HG03460 (cell line): ENCODE measurements around the gene ISOC2.
"Not testable (repeated sequence)": the region's sequence is repeated elsewhere in the genome, so short reads cannot be mapped to it uniquely, and the experiment has no call there.

ENCODE experiments used
- ATAC-seq: cut with Tn5 transposase; IDR thresholded peaks from one replicate; pipeline ENCODE4 v1.9.1; 2021; ENCODE audit not compliant: unreplicated experiment

The ISOC2 gene

DNA sequence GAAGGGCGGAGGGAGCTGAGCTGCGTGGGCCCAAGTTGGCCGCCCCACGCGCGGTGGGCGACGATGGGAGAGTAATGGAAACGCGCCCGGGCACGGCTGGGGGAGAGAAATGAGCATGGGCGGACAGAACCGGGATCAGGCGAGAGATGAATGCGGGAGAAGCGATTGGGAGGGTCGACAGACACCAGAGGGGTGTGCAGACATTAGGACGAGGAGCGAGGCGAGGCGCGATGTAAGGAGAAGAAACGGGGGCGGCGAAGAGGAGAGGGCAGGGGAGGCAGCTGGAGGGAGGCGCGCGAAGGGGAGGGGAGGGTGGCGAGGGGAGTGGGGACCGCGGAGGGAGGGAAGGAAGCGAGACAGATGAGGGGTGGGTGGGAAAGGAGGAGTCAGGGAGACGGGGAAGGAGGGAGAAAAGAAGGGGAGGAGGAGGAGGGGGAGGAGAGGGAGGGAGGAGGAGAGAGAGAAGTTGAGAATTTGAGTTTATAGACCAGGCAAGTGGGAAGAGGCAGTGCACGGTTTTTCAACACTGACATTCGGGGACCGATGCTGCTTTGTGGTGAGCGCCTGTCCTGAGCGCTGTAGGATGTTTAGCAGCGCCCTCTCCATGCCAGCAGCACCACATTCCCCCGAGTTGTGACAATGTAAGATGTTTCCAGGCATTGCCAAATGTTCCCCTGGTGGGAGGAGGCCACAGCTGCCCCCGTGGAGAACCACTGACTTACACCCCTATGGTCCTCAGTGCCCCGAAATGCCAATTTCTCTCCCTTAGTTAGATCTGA is 18.2 kb downstream of the ISOC2 start, which contains the start of gene SHISA7:
TSS of gene SHISA7 (minus strand) at position 256 of the 779 bp plus-strand sequence. CDS start 437 bp downstream, outside the sequence.
- ATAC-seq = no peak

DNA sequence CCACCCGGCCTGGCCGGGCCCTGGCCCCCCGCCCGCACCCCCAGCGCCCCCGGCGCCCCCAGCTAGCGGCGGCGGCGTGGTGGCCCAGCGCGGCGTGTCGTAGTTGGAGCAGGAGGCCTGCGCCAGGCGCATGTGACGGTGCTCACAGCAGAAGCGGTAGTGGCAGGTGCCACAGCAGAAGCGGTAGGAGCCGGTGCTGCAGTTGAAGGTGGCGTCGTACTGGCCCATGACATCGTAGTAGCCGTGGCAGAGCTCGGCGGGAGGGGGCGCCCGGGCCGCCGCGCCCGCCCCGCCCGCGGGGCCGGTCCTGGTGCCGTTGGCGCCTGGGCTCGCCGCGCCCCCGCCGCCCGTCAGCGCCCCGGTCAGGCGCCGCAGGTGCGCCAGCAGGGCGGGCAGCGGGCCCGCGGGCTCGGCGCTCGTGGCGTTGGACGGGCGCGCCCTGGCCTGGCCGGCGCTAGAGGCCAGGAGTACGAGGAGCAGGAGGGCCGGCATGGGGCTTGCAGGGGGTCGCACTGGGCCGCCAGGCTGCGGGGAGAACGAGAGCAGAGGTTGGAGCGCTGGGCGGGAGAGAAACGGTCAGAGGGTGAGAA is 19.0 kb downstream of the ISOC2 start:
- ATAC-seq = no peak

DNA sequence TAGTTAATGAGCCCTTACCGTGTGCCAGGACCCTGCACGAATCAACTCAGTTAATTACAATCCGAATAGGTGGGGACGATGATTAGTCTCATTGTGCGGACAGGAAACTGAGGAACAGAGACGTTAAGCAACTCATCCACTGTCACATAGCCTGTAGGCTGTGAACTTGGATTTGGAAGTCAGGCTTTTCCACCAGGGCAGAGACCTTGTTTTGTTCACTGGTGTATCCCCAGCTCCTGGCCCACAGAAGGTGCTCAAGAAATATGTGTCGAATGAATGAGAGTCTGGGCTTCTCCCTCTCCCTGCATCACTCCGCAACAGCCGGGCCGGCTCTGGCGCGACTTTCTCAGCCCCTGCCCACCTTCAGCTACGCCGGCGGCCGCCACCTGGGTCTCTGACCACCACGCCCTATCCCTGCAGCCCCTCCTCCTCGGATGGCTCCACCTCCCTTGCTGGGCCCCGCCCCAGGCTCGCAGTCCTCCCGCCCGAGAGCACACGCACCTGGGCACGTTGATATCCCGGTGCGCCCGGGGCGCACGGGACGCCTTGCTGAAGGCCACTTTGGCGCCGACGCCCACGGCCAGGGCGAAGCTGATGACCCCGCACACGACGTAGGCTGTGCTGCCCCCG is 19.6 kb downstream of the ISOC2 start:
- ATAC-seq = no peak

DNA sequence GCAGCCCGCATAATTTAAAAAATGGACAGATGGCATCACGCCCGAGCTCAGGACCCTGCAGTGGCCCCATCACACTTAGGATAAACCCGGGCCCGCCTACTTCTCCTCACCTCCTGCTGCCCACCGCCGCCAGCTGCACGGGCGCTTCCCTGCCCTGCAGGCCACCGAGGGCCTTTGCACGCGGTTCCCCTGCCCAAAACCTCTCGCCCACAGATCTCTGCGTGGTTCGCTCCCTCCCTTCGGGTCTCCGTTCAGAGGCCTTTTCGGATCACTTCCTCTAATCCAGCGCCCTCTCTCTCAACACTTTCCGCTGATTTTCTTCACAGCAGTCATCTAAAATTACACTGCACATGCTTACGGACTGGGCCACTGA is 20.1 kb downstream of the ISOC2 start:
- ATAC-seq = no peak

DNA sequence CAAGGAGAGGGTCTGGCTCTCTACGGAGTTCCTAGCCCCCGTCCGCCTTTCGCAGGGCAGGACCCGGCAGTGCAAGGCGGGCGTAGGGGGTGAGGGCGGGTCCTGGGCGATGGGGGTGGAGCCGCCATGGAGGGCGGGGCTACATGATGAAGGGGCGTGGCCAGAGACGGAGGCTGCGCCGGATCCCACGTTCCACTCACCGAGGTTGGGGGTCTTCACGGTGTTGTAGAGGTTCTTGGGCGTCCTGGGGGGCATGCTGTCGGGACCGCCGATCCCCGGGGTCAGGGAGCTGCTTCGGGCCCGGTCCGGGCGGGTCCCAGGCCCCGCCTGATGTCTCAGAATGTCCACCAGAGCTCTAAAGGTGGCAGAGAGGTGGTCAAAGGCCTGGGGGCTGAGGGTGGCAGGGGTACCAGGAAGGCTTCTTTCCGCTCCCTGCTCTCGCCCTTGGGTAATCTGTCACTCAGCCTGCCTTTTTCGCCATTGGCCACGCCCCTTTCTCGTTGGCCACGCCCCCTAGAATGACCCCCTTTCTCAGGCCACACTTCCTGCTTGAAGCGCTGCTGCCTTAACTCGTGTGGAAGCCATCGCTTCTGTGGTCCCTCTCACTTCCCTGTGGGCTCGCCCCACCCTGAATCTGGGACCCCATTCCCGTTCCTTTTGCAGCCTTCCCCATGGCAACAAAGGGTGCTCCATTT is 20.9 kb downstream of the ISOC2 start:
- ATAC-seq = no peak

GRCh38 chr19:55439052-55439451 is 22.4 kb downstream of the ISOC2 start:
- ATAC-seq = no peak

DNA sequence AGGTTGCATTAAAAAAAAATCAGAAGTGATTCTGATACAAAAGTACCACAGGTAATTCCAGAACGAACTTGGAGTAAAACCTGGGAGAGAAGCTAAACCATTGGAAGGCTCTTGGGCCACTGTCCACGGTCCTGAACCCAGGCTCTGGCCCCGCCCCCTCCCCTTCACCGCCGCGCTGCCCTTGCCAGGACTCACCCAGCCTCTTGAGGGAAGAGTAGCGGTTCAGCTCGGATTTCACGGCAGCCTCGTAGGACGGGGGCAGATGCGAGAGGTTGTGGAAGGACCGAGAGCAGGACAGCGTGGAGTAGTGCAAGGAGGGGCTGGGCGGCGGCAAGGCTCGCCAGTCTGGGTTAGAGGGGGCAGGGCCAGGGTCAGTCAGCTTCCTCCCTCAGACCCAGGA is 24.0 kb downstream of the ISOC2 start:
- ATAC-seq = no peak

- ATAC-seq = no peak
These were observed 24.6 kb downstream of the ISOC2 start for GRCh38 chr19:55436847-55437246.

GRCh38 chr19:55435020-55435419 is 26.4 kb downstream of the ISOC2 start:
- ATAC-seq = no peak

- no peak for ATAC-seq
These were observed 27.0 kb downstream of the ISOC2 start for GRCh38 chr19:55434356-55434919.

DNA sequence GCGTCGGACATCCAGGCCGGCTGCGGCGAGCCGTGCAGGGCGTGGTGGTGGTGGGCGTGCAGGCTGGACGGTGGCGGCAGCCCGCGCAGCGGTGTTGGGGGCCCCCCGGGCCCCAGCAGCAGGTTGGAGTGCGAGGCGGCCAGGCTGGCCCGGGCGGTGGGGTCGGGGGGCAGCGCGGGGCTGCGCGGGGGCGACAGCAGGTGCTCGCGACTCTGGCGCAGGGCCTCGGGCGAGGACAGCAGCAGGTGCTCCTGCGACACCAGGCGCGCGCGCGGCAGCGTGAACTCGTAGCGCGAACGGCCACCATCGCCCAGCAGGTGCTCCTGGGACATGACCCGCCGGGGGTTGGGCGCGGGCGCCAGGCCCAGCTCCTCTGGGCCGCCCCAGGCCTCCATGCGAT is 28.1 kb downstream of the ISOC2 start:
- ATAC-seq = no peak

DNA sequence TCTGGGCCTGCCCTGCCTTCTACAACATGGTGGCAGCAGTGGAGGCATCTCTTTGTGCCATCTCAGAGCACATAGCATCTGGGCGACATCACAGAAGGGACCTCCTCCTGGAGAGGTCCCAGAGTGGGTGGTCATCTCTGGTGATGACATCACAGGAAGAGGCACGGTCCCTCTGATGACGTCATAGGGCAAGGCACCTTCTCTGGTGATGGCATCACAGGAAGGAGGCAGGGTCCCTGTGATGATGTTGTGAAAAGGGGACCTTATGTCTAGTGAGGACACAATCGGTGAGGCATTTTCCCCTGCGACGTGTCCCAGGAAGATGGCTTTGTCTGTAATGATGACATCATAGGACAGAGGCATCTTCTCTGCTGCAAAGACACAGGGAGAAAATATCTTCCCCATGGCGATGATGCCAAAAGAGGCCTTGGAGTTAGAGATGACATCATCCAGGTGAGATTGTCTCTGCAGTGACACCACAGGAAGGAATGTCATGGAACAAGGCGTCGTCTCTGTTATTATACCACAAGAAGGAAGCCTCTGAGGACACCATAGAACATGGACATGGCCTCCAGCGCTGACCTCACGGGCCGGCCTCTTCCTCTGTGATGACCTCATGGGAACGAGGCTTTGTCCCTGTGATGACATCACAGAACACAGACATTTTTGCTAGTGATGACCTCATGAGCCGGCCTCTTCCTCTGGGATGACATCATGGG is 29.0 kb downstream of the ISOC2 start:
- ATAC-seq = no peak

DNA sequence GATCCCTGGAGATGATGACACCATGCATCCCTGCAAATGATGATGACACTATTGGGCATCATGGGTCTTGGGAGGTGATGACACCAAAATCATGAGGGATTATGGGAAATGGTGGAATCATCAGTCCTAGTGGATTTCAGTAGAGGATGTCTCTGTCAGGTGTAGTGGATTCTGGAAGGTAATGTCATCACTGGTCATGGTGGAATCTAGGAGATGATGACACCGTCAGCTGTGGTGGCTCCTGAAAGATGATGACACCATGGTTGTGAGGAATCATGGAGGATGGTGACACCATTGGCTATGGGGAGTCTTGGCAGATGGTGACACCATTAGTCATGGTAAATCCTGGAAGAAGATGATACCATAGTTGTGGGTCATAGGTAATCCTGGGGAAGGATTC is 30.3 kb downstream of the ISOC2 start:
- no peak for ATAC-seq

DNA sequence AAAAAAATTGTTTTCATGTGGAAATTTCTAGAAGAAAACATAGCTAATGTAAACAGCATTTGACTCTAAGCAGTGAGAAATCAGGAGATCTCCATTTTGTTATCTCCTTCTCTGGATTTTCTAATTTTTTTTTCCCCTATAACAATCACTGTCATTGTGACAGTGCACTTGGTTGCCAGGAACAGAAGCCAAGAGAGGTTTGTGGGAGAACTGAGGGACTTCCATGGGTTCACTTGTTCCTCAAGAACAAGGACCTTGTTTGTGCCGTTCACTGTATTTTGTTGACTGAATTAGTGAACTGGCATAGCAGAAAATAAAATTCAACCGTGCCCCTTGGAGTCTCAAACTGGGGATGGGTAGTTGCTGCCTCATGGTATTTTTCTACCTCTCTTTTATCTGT is 35.4 kb downstream of the ISOC2 start:
- no peak for ATAC-seq

DNA sequence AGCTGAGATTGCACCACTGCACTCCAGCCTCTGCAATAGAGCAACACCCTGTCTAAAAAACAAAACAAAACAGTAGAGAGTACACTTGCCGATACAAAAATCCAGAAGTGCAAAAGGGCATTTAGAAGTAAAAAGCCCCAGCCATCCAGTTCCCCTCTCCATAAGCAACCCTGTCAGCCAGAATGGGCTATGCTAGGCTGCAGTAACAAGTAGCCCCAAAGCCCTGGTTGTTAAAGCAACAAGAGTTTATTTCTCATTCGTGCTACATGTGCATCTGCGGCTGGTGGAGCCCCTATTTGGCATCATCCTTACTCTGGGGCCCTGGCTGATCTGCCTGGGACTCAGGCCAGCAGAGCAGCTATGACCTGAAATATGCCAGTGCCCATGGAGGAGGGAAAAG is 36.9 kb downstream of the ISOC2 start:
- ATAC-seq = no peak

- no peak for ATAC-seq
These were observed 38.0 kb downstream of the ISOC2 start for GRCh38 chr19:55423225-55424005.

DNA sequence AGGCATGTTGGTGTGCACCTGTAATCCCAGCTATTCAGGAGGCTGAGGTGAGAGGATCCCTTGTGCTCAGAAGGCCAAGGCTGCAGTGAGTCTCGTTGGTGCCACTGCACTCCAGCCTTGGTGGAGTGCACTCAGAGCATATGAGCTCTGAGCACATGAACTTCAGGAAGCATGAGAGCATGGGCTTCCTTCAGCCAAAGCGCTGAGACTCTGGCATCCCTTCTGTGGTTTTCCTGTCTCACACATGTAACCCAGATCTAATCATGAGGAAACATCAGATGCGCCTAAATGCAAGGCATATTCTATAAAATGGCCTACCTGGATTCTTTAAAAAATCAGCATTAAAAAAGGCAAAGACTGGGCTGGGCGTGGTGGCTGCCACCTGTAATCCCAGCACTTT is 40.2 kb downstream of the ISOC2 start:
- not testable (repeated sequence) for ATAC-seq

DNA sequence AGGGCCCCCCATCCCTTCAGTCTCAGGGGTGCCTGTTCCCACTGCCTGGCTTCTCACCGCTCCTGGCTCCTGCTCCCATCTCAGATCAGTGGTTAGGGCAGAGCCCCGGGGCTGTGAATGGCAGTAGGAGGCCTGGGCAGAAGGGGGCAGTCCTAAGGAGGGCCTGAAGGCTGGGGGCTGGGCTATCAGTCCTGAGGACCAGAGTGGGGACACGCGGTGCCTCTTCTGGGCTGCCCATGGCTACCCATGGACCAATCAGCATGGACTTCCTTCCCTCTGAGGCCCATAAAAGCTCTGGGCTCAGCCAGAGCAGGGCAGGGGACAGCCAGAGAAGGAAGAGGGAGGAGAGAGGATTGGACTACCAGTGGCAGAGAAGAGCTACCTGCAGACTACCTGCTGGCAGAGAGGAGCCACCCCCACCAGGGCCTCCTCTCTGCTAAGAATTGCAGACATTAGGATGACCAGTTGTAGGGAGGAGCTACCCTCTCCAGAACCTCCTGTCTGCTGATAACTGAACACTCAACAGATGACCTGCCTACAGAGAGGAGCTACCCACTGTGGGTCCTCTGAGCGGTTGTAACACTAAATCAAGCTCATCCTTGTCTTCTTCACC is 41.7 kb downstream of the ISOC2 start:
- ATAC-seq = no peak

- ATAC-seq = no peak
These were observed 42.3 kb downstream of the ISOC2 start for GRCh38 chr19:55419103-55419502.

GRCh38 chr19:55418185-55418584 is 43.3 kb downstream of the ISOC2 start:
- ATAC-seq = no peak
